B cell (primary cell): ENCODE measurements around the gene KATNA1.

Experiments used
- EZH2 ChIP-seq: IDR thresholded peaks from 2 replicates; pipeline ENCODE4 v1.6.1; 2012; ENCODE audit warnings: borderline replicate concordance, low read depth, mild to moderate bottlenecking, moderate library complexity, low read length; ENCODE audit not compliant: insufficient read depth, poor library complexity, severe bottlenecking
- TF ChIP-seq, protein P1 (sequence below): fragments of 200-600 bp; IDR thresholded peaks from one replicate; pipeline ENCODE4 v1.8.0; 2022; ENCODE audit warnings: antibody characterized with exemption, mild to moderate bottlenecking

DNA sequence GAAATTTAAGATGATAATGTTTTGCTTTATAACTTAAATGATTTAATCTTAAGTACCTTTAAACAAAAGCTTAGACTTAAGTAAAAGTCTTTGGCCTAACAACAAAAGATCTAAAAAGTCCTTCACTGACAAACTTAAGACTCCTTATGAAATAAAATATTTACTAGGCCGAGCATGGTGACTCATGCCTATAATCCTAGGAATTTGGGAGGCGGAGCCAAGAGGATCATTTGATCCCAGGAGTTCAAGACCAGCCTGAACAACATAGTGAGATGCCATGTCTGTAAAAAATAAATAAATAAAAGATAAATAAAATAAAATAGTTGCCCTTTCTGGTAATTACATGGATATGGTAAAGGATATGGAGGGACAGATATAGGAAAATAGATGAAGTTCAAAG lies 12.4 kb downstream of the KATNA1 start:
- TF ChIP-seq EZH2: no peak
- TF ChIP-seq, protein P1, sequence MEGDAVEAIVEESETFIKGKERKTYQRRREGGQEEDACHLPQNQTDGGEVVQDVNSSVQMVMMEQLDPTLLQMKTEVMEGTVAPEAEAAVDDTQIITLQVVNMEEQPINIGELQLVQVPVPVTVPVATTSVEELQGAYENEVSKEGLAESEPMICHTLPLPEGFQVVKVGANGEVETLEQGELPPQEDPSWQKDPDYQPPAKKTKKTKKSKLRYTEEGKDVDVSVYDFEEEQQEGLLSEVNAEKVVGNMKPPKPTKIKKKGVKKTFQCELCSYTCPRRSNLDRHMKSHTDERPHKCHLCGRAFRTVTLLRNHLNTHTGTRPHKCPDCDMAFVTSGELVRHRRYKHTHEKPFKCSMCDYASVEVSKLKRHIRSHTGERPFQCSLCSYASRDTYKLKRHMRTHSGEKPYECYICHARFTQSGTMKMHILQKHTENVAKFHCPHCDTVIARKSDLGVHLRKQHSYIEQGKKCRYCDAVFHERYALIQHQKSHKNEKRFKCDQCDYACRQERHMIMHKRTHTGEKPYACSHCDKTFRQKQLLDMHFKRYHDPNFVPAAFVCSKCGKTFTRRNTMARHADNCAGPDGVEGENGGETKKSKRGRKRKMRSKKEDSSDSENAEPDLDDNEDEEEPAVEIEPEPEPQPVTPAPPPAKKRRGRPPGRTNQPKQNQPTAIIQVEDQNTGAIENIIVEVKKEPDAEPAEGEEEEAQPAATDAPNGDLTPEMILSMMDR: no peak
